Keratinocyte (primary cell): ENCODE data around the gene CD200. TPM values are rescaled to one million over a fixed set of nuclear protein-coding genes. Genes with fewer than 3 reads are reported as not detected.

ENCODE experiments used
- DNase-seq: peaks from one replicate; pipeline ENCODE4 v3.0.0-alpha.2; 2011; ENCODE audit warnings: low read depth, missing footprints, low spot score
- FAIRE-seq: peaks from 2 replicates; lab custom pipeline; 2011; peaks lifted over from hg19 to GRCh38; lab: Jason Lieb, UNC
- H2AFZ ChIP-seq: 2 replicates; pipeline ENCODE4 v1.6.0; 2012; ENCODE audit warnings: low read length, control low read depth, inconsistent platforms; ENCODE audit not compliant: control insufficient read depth
- H3K27ac ChIP-seq: 2 replicates; pipeline ENCODE4 v1.5.1; 2011; ENCODE audit warnings: low read length; ENCODE audit not compliant: control insufficient read depth, insufficient read depth
- H3K27me3 ChIP-seq: 3 replicates; pipeline ENCODE4 v1.6.0; 2011; ENCODE audit warnings: low read length; ENCODE audit not compliant: control insufficient read depth, insufficient read depth; ENCODE audit errors: extremely low read depth
- H3K36me3 ChIP-seq, 2 experiments: 2 replicates in 1 of 2; 3 replicates in 1 of 2; pipeline ENCODE4 v1.5.1; 2011; ENCODE audit warnings: low read length in 2 of 2, mild to moderate bottlenecking in 1 of 2; ENCODE audit not compliant: control insufficient read depth in 2 of 2, insufficient read depth in 2 of 2; ENCODE audit errors: extremely low read depth in 1 of 2
- H3K4me1 ChIP-seq: 3 replicates; pipeline ENCODE4 v1.5.1; 2011; ENCODE audit warnings: low read length; ENCODE audit not compliant: control insufficient read depth, insufficient read depth; ENCODE audit errors: extremely low read depth
- H3K4me2 ChIP-seq: 3 replicates; pipeline ENCODE4 v1.6.0; 2011; ENCODE audit warnings: low read depth, low read length; ENCODE audit not compliant: control insufficient read depth, insufficient read depth; ENCODE audit errors: extremely low read depth
- H3K4me3 ChIP-seq, 3 experiments: fragments of 200-600 bp in 1 of 3; sonication (generic) in 1 of 3; 2 replicates in 2 of 3; 3 replicates in 1 of 3; pipeline ENCODE4 v1.5.1; 2011 to 2016; ENCODE audit warnings: low read length in 3 of 3, mild to moderate bottlenecking in 3 of 3, control low read depth in 2 of 3, inconsistent platforms in 1 of 3, low read depth in 1 of 3, mixed read lengths in 1 of 3, mixed run types in 1 of 3, moderate library complexity in 1 of 3; ENCODE audit not compliant: control insufficient read depth in 2 of 3, insufficient read depth in 2 of 3; ENCODE audit errors: extremely low read depth in 1 of 3
- H3K79me2 ChIP-seq: 2 replicates; pipeline ENCODE4 v1.6.0; 2012; ENCODE audit warnings: low read length; ENCODE audit not compliant: control insufficient read depth, insufficient read depth
- H3K9ac ChIP-seq: 3 replicates; pipeline ENCODE4 v1.6.0; 2011; ENCODE audit warnings: low read length; ENCODE audit not compliant: control insufficient read depth, insufficient read depth; ENCODE audit errors: extremely low read depth
- H3K9me1 ChIP-seq: 3 replicates; pipeline ENCODE4 v1.6.0; 2011; ENCODE audit warnings: low read length; ENCODE audit not compliant: control insufficient read depth, insufficient read depth; ENCODE audit errors: extremely low read depth
- H3K9me3 ChIP-seq: 2 replicates; pipeline ENCODE4 v1.5.1; 2012; ENCODE audit warnings: low read depth, low read length; ENCODE audit not compliant: control insufficient read depth
- H4K20me1 ChIP-seq: 3 replicates; pipeline ENCODE4 v1.6.0; 2011; ENCODE audit warnings: low read length; ENCODE audit not compliant: control insufficient read depth, insufficient read depth; ENCODE audit errors: extremely low read depth
- EZH2 ChIP-seq: IDR thresholded peaks from one replicate; pipeline ENCODE4 v1.6.1; 2012; ENCODE audit warnings: inconsistent platforms, mild to moderate bottlenecking, low read length, moderate library complexity
- dilution Hi-C: fragments of 300-500 bp; cut with MboI; formaldehyde crosslinking; loops from one replicate; pipeline ENCODE4 v1.7.0; 2020; ENCODE audit warnings: low sequenced_read_pairs; ENCODE audit not compliant: extremely low pct_ligation_motif_present
- polyA plus RNA-seq, 5 experiments: library from polyadenylated mRNA; depleted of rRNA in 3 of 5; stranded (reverse) in 3 of 5; stranded (forward) in 1 of 5; unstranded in 1 of 5; fragments of >200 nt; gene quantifications; 1 replicate in 1 of 5; 2 replicates in 3 of 5; 3 replicates in 1 of 5; pipeline versions ENCODE4 v1.2.1 to v1.2.3, GENCODE V29; 2011 to 2012; ENCODE audit warnings: missing spikeins in 2 of 5, low read depth in 1 of 5, low replicate concordance in 1 of 5
- TF ChIP-seq, protein P1 (sequence below), 3 experiments: IDR thresholded peaks in 1 of 3; conservative IDR thresholded peaks in 1 of 3; optimal IDR thresholded peaks in 1 of 3; 2 replicates in 2 of 3; 3 replicates in 1 of 3; pipeline versions ENCODE3 to v1.5.1; 2011; ENCODE audit warnings: low read length in 3 of 3, mild to moderate bottlenecking in 3 of 3, moderate library complexity in 2 of 3, control low read depth in 1 of 3, inconsistent platforms in 1 of 3; ENCODE audit not compliant: insufficient read depth in 2 of 3; ENCODE audit errors: extremely low read depth in 1 of 3

The CD200 gene
- polyA plus RNA-seq, 1 donor (not counting 4 experiments of a cell fraction or from before 2014, with no cell fraction given) = 0.07 TPM

DNA sequence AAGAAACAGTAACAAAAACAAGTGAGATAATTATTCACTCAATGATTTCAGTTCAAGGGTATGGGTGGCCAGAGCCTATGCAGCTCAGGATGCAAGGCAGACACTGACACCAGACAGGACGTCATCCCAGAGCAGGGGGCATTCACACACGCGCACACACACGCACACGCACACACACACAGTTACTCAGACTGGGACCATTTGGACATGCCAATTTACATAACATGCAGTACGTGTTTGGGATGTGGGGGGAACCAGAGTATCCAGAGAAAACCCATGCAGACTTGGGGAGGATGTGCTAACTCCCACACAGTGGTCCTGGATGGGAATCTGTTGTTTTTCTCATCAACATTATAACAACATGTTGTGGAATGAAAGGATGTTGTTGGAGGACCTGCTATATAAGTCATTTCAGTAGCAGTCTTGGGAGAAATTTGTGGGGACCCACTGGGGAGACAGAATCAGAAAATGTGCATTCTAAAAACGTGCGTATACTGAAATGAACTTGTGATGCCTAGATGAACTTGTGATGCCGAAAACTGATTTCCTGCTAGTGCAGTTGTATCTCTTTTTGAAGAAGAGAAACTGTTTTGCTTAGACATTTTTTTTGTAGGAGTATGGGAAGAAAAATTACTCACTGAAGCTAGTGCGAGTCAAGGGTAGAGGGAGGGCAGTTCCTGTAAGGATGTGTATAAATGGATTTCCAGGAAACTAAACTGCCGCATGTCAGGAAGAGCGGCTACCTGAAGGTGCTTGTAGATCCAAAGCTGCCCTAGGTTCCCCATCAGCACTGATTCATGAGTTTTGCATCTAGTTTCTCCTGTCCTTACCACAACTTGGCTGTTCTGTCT lies 25.2 kb downstream of the CD200 start:
- H3K79me2 ChIP-seq = no peaks in the 10 kb centered on the region
- dilution Hi-C loops = no loop called here
- H3K9ac ChIP-seq = no peak overlapping the region
- FAIRE-seq = no peak
- TF ChIP-seq, protein P1, sequence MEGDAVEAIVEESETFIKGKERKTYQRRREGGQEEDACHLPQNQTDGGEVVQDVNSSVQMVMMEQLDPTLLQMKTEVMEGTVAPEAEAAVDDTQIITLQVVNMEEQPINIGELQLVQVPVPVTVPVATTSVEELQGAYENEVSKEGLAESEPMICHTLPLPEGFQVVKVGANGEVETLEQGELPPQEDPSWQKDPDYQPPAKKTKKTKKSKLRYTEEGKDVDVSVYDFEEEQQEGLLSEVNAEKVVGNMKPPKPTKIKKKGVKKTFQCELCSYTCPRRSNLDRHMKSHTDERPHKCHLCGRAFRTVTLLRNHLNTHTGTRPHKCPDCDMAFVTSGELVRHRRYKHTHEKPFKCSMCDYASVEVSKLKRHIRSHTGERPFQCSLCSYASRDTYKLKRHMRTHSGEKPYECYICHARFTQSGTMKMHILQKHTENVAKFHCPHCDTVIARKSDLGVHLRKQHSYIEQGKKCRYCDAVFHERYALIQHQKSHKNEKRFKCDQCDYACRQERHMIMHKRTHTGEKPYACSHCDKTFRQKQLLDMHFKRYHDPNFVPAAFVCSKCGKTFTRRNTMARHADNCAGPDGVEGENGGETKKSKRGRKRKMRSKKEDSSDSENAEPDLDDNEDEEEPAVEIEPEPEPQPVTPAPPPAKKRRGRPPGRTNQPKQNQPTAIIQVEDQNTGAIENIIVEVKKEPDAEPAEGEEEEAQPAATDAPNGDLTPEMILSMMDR (optimal IDR thresholded peaks at IDR 0.05 in 1 of 3, IDR thresholded peaks at IDR 0.05 in 1 of 3, conservative IDR thresholded peaks at IDR 0.05 in 1 of 3; ENCODE audit: extremely low read depth in 1 of 3, insufficient read depth in 2 of 3, low read length in 3 of 3) = no peak
- no peak for TF ChIP-seq EZH2
- H2AFZ ChIP-seq = peak overlapping the region; percentile 10
- H3K36me3 ChIP-seq = no peaks in the 10 kb centered on the region
- H3K9me3 ChIP-seq = no peaks in the 10 kb centered on the region
- H3K4me1 ChIP-seq = no peaks in the 10 kb centered on the region
- no peak overlapping the region for H3K27ac ChIP-seq
- no peaks in the 10 kb centered on the region for H3K27me3 ChIP-seq
- H3K4me3 ChIP-seq = no peak overlapping the region
- H3K9me1 ChIP-seq = no peaks in the 10 kb centered on the region
- no peak for DNase-seq
- no peaks in the 10 kb centered on the region for H4K20me1 ChIP-seq
- H3K4me2 ChIP-seq = peak overlapping the region; percentile 12

DNA sequence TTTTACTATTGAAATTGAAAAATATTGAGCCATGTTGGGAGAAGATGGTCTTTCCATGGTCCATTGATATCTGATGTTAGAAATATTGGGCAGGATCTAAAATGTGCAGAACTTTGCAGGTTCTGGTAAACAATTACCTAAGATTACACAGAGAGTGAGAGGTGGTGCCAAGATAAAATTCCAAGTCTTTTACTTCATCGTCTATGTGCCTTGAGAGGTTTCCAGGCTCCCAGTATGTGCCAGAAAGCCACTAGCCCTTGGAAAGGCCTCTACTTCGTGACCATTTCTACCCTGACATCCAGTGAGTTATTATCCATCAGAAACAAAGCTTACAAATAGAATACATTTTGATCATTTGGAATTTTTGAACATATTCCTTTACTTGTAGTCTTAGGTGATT lies 27.6 kb downstream of the CD200 start:
- Histone ChIP-seq H3K36me3 (no peaks in the 10 kb centered on the region), H3K9ac (no peak overlapping the region), H3K79me2 (no peaks in the 10 kb centered on the region), H3K4me3 (no peak overlapping the region), H4K20me1 (no peaks in the 10 kb centered on the region), H3K9me3 (no peaks in the 10 kb centered on the region), H2AFZ (no peak overlapping the region), H3K27me3 (no peaks in the 10 kb centered on the region), H3K9me1 (no peaks in the 10 kb centered on the region), H3K4me2 (no peak overlapping the region), H3K4me1 (peaks cover 10% of the 10 kb centered on the region), H3K27ac (no peak overlapping the region)
- DNase-seq (no peak), FAIRE-seq (no peak)
- TF ChIP-seq EZH2 = no peak
- TF ChIP-seq, protein P1 (optimal IDR thresholded peaks at IDR 0.05 in 1 of 3, IDR thresholded peaks at IDR 0.05 in 1 of 3, conservative IDR thresholded peaks at IDR 0.05 in 1 of 3; ENCODE audit: extremely low read depth in 1 of 3, insufficient read depth in 2 of 3, low read length in 3 of 3) = no peak
- dilution Hi-C loops = no loop called here
